Gastroesophageal sphincter (tissue), 4 donors: ENCODE results near the gene ABCF1. TPM values are rescaled to one million over a fixed set of nuclear protein-coding genes. Genes with fewer than 3 reads are reported as not detected.

Experiments used
- ATAC-seq: fragments of 150-250 bp; one replicate; pipeline ENCODE4 v1.9.1; 2016; ENCODE audit warnings: mild to moderate bottlenecking, moderate library complexity
- H3K27ac ChIP-seq, 4 donors: fragments of 200-600 bp; sonication (generic) in 3 of 4; 1 replicate in 3 of 4; 2 replicates in 1 of 4; pipeline ENCODE4 v1.5.1; 2016 to 2019
- H3K27me3 ChIP-seq: fragments of 200-600 bp; sonication (generic); one replicate; pipeline ENCODE4 v1.5.1; 2019
- H3K36me3 ChIP-seq, 2 donors: fragments of 200-600 bp; sonication (generic); one replicate each; pipeline ENCODE4 v1.5.1; 2019; ENCODE audit warnings: control low read depth in 1 of 2
- H3K4me1 ChIP-seq, 3 donors: fragments of 200-600 bp; sonication (generic); 1 replicate in 2 of 3; 2 replicates in 1 of 3; pipeline ENCODE4 v1.5.1; 2016 to 2019; ENCODE audit warnings: control low read depth in 2 of 3
- H3K4me3 ChIP-seq, 2 donors: fragments of 200-600 bp; sonication (generic); one replicate each; pipeline ENCODE4 v1.5.1; 2019; ENCODE audit warnings: mild to moderate bottlenecking in 1 of 2, moderate library complexity in 1 of 2
- H3K9me3 ChIP-seq, 3 donors: fragments of 200-600 bp; sonication (generic); one replicate each; pipeline ENCODE4 v1.5.1; 2017 to 2019; ENCODE audit warnings: control low read depth in 2 of 3
- EP300 ChIP-seq: sonication (generic); formaldehyde crosslinking; IDR thresholded peaks from one replicate; pipeline ENCODE4 v1.6.1; 2017; ENCODE audit warnings: antibody characterized with exemption, mild to moderate bottlenecking
- POLR2A ChIP-seq, 2 donors: fragments of 450-650 bp; IDR thresholded peaks; one replicate each; pipeline ENCODE4 v1.6.1; 2017; ENCODE audit warnings: antibody characterized with exemption in 2 of 2, mild to moderate bottlenecking in 2 of 2, moderate library complexity in 1 of 2
- POLR2AphosphoS5 ChIP-seq: sonication (generic); formaldehyde crosslinking; IDR thresholded peaks from one replicate; pipeline ENCODE4 v1.6.1; 2017; ENCODE audit warnings: antibody characterized with exemption
- WGBS, 2 donors: methylation state at CpG; one replicate each; pipeline ENCODE4 v1.1.5; 2018; ENCODE audit warnings: low coverage in 1 of 2; 5-methylcytosine and 5-hydroxymethylcytosine counted together
- total RNA-seq, 4 donors: library from RNA; depleted of rRNA; stranded (reverse); fragments of >200 nt; gene quantifications; one replicate each; pipeline ENCODE4 v1.1.0, GENCODE V29; 2016
- TF ChIP-seq, protein P1 (sequence below), 4 experiments: fragments of 200-600 bp in 2 of 4; fragments of 450-650 bp in 2 of 4; sonication (generic) in 1 of 4; IDR thresholded peaks; one replicate each; pipeline ENCODE4 v1.5.1; 2017 to 2019; ENCODE audit warnings: antibody characterized with exemption in 4 of 4, mild to moderate bottlenecking in 2 of 4, moderate library complexity in 2 of 4

The ABCF1 gene
- total RNA-seq, 4 donors from 2014 or later = 42.8 to 63.6 (median 47.4) TPM

DNA sequence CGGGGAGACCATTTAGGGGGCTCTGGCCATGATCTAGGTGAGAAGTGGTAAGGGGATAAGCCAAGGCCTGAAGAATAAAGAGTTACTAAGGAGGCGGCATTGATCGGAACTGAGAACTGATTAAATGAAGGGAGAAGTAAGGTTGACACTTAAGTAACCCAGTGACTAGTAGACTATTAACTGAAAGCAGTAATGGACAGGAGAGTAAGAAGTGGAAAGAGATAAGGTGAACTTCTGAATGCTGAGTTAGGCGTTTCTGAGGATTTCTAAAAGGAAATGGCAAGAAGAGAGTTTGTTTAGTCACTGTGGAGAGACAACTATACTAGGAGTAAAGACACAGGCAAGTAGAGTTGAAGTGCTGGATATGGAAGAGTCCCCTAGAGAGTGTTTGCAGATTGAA, 1.9 kb downstream of the ABCF1 start:
- H3K9me3 ChIP-seq = no peaks in the 10 kb centered on the region
- no peak overlapping the region for H3K4me3 ChIP-seq
- H3K36me3 ChIP-seq = peaks cover 0 to 29% of the 10 kb centered on the region in 2 donors
- TF ChIP-seq, protein P1, sequence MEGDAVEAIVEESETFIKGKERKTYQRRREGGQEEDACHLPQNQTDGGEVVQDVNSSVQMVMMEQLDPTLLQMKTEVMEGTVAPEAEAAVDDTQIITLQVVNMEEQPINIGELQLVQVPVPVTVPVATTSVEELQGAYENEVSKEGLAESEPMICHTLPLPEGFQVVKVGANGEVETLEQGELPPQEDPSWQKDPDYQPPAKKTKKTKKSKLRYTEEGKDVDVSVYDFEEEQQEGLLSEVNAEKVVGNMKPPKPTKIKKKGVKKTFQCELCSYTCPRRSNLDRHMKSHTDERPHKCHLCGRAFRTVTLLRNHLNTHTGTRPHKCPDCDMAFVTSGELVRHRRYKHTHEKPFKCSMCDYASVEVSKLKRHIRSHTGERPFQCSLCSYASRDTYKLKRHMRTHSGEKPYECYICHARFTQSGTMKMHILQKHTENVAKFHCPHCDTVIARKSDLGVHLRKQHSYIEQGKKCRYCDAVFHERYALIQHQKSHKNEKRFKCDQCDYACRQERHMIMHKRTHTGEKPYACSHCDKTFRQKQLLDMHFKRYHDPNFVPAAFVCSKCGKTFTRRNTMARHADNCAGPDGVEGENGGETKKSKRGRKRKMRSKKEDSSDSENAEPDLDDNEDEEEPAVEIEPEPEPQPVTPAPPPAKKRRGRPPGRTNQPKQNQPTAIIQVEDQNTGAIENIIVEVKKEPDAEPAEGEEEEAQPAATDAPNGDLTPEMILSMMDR (IDR thresholded peaks at IDR 0.05) = no peak
- TF ChIP-seq POLR2A (IDR thresholded peaks at IDR 0.05) = no peak
- no peak for TF ChIP-seq POLR2AphosphoS5
- no peak for TF ChIP-seq EP300
- H3K27me3 ChIP-seq = no peaks in the 10 kb centered on the region
- 57 to 60% methylated on average over 3 to 4 of the region's 4 CpGs for WGBS, 2 donors
- H3K27ac ChIP-seq = no peak overlapping the region
- peaks cover 5 to 58% (median 17%) of the 10 kb centered on the region in 3 donors for H3K4me1 ChIP-seq
- no peak for ATAC-seq

DNA sequence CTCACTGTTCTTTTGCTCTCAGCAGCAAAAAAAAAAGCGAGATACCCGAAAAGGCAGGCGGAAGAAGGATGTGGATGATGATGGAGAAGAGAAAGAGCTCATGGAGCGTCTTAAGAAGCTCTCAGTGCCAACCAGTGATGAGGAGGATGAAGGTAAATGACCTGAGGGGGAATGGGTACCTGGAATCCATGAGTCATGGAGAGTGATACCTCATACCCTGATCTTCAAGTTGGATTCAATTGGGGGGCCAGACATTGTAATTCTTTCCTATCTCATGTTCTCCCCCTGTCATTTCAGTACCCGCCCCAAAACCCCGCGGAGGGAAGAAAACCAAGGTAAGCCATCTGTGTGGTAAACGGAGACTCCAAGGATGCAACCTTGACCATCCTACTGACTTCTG, 6.8 kb downstream of the ABCF1 start:
- WGBS, 2 donors = 90 to 95% methylated on average over 5 to 6 of the region's 8 CpGs
- H3K36me3 ChIP-seq = peaks cover 0 to 78% of the 10 kb centered on the region in 2 donors

DNA sequence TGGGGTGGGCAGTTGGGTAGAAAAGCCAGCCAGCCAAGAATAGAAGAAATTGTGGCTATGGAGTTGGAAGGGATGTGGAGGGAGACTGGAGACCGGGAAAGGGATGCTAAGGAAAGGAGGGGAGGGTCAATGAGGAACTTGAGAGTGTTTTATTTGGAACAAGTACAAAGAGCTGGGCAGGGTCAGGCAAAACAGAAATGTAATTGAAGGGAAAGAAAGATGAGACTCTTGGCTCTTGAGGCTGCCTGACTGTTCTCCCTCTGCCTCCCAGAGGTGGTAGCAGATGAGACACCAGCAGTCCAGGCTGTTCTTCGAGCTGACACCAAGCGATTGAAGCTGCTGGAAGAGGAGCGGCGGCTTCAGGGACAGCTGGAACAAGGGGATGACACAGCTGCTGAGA, 12.7 kb downstream of the ABCF1 start:
- ATAC-seq = no peak
- Histone ChIP-seq H3K4me3 (no peak overlapping the region), H3K27me3 (no peaks in the 10 kb centered on the region), H3K4me1 (no peaks in the 10 kb centered on the region), H3K36me3 (peaks cover 3 to 100% of the 10 kb centered on the region in 2 donors), H3K9me3 (no peaks in the 10 kb centered on the region), H3K27ac (no peak overlapping the region)
- whole genome bisulfite sequencing, 2 donors = 83 to 86% methylated on average over 1 to 4 of the region's 5 CpGs
- TF ChIP-seq POLR2AphosphoS5 (no peak), EP300 (no peak), POLR2A (IDR thresholded peaks at IDR 0.05) (no peak)
- TF ChIP-seq, protein P1 (IDR thresholded peaks at IDR 0.05) = no peak

More for the DNA sequence above, 6.8 kb downstream of the ABCF1 start:
- Histone ChIP-seq H3K9me3 (no peaks in the 10 kb centered on the region), H3K4me3 (no peak overlapping the region), H3K4me1 (peaks cover 0 to 27% (median 0%) of the 10 kb centered on the region in 3 donors), H3K27me3 (no peaks in the 10 kb centered on the region), H3K27ac (no peak overlapping the region)
- TF ChIP-seq POLR2AphosphoS5 = no peak
- TF ChIP-seq EP300 = no peak
- TF ChIP-seq POLR2A (IDR thresholded peaks at IDR 0.05) = no peak
- TF ChIP-seq, protein P1 (IDR thresholded peaks at IDR 0.05) = no peak
- no peak for ATAC-seq

DNA sequence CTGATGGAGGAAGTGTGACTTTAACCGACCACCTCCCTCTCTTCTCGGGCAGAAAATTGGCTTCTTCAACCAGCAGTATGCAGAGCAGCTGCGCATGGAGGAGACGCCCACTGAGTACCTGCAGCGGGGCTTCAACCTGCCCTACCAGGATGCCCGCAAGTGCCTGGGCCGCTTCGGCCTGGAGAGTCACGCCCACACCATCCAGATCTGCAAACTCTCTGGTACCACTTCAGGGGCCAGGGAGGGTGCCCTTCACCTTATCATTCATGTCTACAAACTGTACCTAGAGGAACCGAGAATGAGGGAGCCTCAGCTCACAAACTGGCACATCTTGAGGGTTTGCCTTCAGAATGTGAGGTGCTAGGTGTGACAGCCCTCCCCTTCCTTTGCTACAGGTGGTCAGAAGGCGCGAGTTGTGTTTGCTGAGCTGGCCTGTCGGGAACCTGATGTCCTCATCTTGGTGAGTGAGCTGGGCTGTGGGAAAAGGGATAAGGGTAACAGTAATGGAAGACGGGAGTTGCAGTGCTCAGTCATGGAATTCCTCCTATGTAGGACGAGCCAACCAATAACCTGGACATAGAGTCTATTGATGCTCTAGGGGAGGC, 18.6 kb downstream of the ABCF1 start:
- no peaks in the 10 kb centered on the region for H3K27me3 ChIP-seq
- no peaks in the 10 kb centered on the region for H3K9me3 ChIP-seq
- peak overlapping the region in 1 of 4 donors; percentile 51 for H3K27ac ChIP-seq
- H3K4me3 ChIP-seq = no peak overlapping the region
- peaks cover 0 to 9% (median 0%) of the 10 kb centered on the region in 3 donors for H3K4me1 ChIP-seq
- no peak for ATAC-seq
- TF ChIP-seq POLR2A (IDR thresholded peaks at IDR 0.05) = no peak
- TF ChIP-seq EP300 = no peak
- TF ChIP-seq, protein P1 (IDR thresholded peaks at IDR 0.05) = no peak
- no peak for TF ChIP-seq POLR2AphosphoS5
- peaks cover 3 to 99% of the 10 kb centered on the region in 2 donors for H3K36me3 ChIP-seq
- 90% methylated on average over 2 to 5 of the region's 15 CpGs for WGBS, 2 donors

DNA sequence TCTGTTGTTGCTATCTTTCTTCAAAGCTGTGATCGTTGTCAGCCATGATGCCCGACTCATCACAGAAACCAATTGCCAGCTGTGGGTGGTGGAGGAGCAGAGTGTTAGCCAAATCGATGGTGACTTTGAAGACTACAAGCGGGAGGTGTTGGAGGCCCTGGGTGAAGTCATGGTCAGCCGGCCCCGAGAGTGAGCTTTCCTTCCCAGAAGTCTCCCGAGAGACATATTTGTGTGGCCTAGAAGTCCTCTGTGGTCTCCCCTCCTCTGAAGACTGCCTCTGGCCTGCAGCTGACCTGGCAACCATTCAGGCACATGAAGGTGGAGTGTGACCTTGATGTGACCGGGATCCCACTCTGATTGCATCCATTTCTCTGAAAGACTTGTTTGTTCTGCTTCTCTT, 19.3 kb downstream of the ABCF1 start:
- peaks cover under 1 to 95% of the 10 kb centered on the region in 2 donors for H3K36me3 ChIP-seq
- no peak overlapping the region for H3K4me3 ChIP-seq
- ATAC-seq = no peak
- 83 to 91% methylated on average over 4 to 6 of the region's 8 CpGs for WGBS, 2 donors
- H3K4me1 ChIP-seq = peaks cover 0 to 9% (median 0%) of the 10 kb centered on the region in 3 donors
- H3K27me3 ChIP-seq = no peaks in the 10 kb centered on the region
- H3K27ac ChIP-seq = peak overlapping the region in 2 of 4 donors; percentile 7 to 51
- no peaks in the 10 kb centered on the region for H3K9me3 ChIP-seq
- TF ChIP-seq POLR2A (IDR thresholded peaks at IDR 0.05) (no peak), EP300 (no peak), POLR2AphosphoS5 (no peak)
- TF ChIP-seq, protein P1 (IDR thresholded peaks at IDR 0.05) = no peak
